Vagina (tissue), 2 donors: ENCODE measurements around the gene NIPBL. TPM values are rescaled to one million over a fixed set of nuclear protein-coding genes. Genes with fewer than 3 reads are reported as not detected.
"Not testable (repeated sequence)": the region's sequence is repeated elsewhere in the genome, so short reads cannot be mapped to it uniquely, and the experiment has no call there.

Experiments
- DNase-seq, 2 donors: peaks; one replicate each; pipeline ENCODE4 v3.0.0-alpha.2; 2017; ENCODE audit errors: extremely low spot score in 2 of 2
- H3K27ac ChIP-seq: fragments of 200-600 bp; sonication (generic); one replicate; pipeline ENCODE4 v1.5.1; 2019
- H3K27me3 ChIP-seq: fragments of 200-600 bp; sonication (generic); one replicate; pipeline ENCODE4 v1.5.1; 2019
- H3K36me3 ChIP-seq, 2 donors: fragments of 200-600 bp; sonication (generic); one replicate each; pipeline ENCODE4 v1.5.1; 2017 to 2019
- H3K4me1 ChIP-seq: fragments of 200-600 bp; sonication (generic); one replicate; pipeline ENCODE4 v1.5.1; 2019
- H3K4me3 ChIP-seq, 2 donors: fragments of 200-600 bp; sonication (generic); 1 replicate in 1 of 2; 2 replicates in 1 of 2; pipeline ENCODE4 v1.5.1; 2016 to 2019
- H3K9me3 ChIP-seq: fragments of 200-600 bp; sonication (generic); one replicate; pipeline ENCODE4 v1.5.1; 2019
- CTCF ChIP-seq, 3 experiments: fragments of 450-650 bp in 2 of 3; fragments of 200-600 bp in 1 of 3; sonication (generic) in 1 of 3; IDR thresholded peaks; one replicate each; pipeline ENCODE4 v1.5.1; 2017 to 2019; ENCODE audit warnings: antibody characterized with exemption in 3 of 3, mild to moderate bottlenecking in 2 of 3, moderate library complexity in 2 of 3
- POLR2A ChIP-seq, 2 donors: fragments of 450-650 bp; IDR thresholded peaks; one replicate each; pipeline ENCODE4 v1.6.1; 2017; ENCODE audit warnings: antibody characterized with exemption in 2 of 2, mild to moderate bottlenecking in 2 of 2, moderate library complexity in 2 of 2
- POLR2AphosphoS5 ChIP-seq, 2 donors: sonication (generic); formaldehyde crosslinking; IDR thresholded peaks; one replicate each; pipeline ENCODE4 v1.9.0; 2017; ENCODE audit warnings: antibody characterized with exemption in 2 of 2, mild to moderate bottlenecking in 2 of 2, low read depth in 1 of 2; ENCODE audit not compliant: insufficient read depth in 1 of 2
- intact Hi-C: fragments of 100-400 bp; cut with DNase I; formaldehyde crosslinking; loops from one replicate; pipeline ENCODE4 v1.15.1; 2023
- total RNA-seq: library from RNA; depleted of rRNA; stranded (reverse); fragments of >200 nt; gene quantifications from one replicate; pipeline ENCODE4 v1.2.3, GENCODE V29; 2016

Gene NIPBL
- total RNA-seq, 1 donor from 2014 or later, result 67.8 TPM

GRCh38 chr5:36841677-36842076 is 34.9 kb upstream of the NIPBL start:
- no peaks in the 10 kb centered on the region for H3K36me3 ChIP-seq
- intact Hi-C loops, result no loop called here
- H3K27ac ChIP-seq, result no peak overlapping the region
- TF ChIP-seq CTCF (IDR thresholded peaks at IDR 0.05) (no peak), POLR2AphosphoS5 (IDR thresholded peaks at IDR 0.05; ENCODE audit: insufficient read depth in 1 of 2, low read depth in 1 of 2) (no peak), POLR2A (IDR thresholded peaks at IDR 0.05) (no peak)
- H3K4me1 ChIP-seq, result no peaks in the 10 kb centered on the region
- H3K4me3 ChIP-seq, result no peak overlapping the region
- no peaks in the 10 kb centered on the region for H3K27me3 ChIP-seq
- no peak for DNase-seq
- H3K9me3 ChIP-seq, result no peaks in the 10 kb centered on the region

- no peak for DNase-seq
- Histone ChIP-seq H3K27me3 (no peaks in the 10 kb centered on the region), H3K4me1 (no peaks in the 10 kb centered on the region), H3K9me3 (no peaks in the 10 kb centered on the region), H3K27ac (no peak overlapping the region), H3K36me3 (no peaks in the 10 kb centered on the region), H3K4me3 (no peak overlapping the region)
- TF ChIP-seq POLR2A (IDR thresholded peaks at IDR 0.05) (no peak), POLR2AphosphoS5 (IDR thresholded peaks at IDR 0.05; ENCODE audit: insufficient read depth in 1 of 2, low read depth in 1 of 2) (no peak), CTCF (IDR thresholded peaks at IDR 0.05) (no peak)
- intact Hi-C loops, result no loop called here
Measured at GRCh38 chr5:36842087-36842486, 34.5 kb upstream of the NIPBL start.

- Histone ChIP-seq H3K27ac (no peak overlapping the region), H3K4me3 (no peak overlapping the region), H3K36me3 (no peaks in the 10 kb centered on the region), H3K9me3 (no peaks in the 10 kb centered on the region), H3K4me1 (no peaks in the 10 kb centered on the region), H3K27me3 (no peaks in the 10 kb centered on the region)
- intact Hi-C loops, result no loop called here
- no peak for DNase-seq
- TF ChIP-seq CTCF (IDR thresholded peaks at IDR 0.05) (no peak), POLR2A (IDR thresholded peaks at IDR 0.05) (no peak), POLR2AphosphoS5 (IDR thresholded peaks at IDR 0.05; ENCODE audit: insufficient read depth in 1 of 2, low read depth in 1 of 2) (no peak)
Measured at GRCh38 chr5:36844305-36844704, 32.3 kb upstream of the NIPBL start.

GRCh38 chr5:36848545-36848944 is 28.0 kb upstream of the NIPBL start:
- H3K4me3 ChIP-seq, DNase-seq, intact Hi-C loops, H3K27ac ChIP-seq, H3K27me3 ChIP-seq, H3K4me1 ChIP-seq, H3K9me3 ChIP-seq, H3K36me3 ChIP-seq: not testable (repeated sequence)

- H3K36me3 ChIP-seq, H3K27ac ChIP-seq, H3K4me3 ChIP-seq, intact Hi-C loops, H3K27me3 ChIP-seq, DNase-seq, H3K9me3 ChIP-seq, H3K4me1 ChIP-seq: not testable (repeated sequence)
Measured at GRCh38 chr5:36852903-36853302, 23.7 kb upstream of the NIPBL start.

GRCh38 chr5:36854402-36855140 is 22.0 kb upstream of the NIPBL start:
- H3K4me3 ChIP-seq, result no peak overlapping the region
- no peak for TF ChIP-seq POLR2A (IDR thresholded peaks at IDR 0.05)
- no peak for TF ChIP-seq POLR2AphosphoS5 (IDR thresholded peaks at IDR 0.05; ENCODE audit: insufficient read depth in 1 of 2, low read depth in 1 of 2)
- no peak for TF ChIP-seq CTCF (IDR thresholded peaks at IDR 0.05)

More at GRCh38 chr5:36854402-36855140, 22.0 kb upstream of the NIPBL start:
- H3K4me1 ChIP-seq, result no peaks in the 10 kb centered on the region
- no peaks in the 10 kb centered on the region for H3K36me3 ChIP-seq
- no peaks in the 10 kb centered on the region for H3K9me3 ChIP-seq
- no peaks in the 10 kb centered on the region for H3K27me3 ChIP-seq
- DNase-seq, result no peak
- H3K27ac ChIP-seq, result no peak overlapping the region
- intact Hi-C loops, result no loop called here
